NCI-H2171 treated with DMSO at 0.1 percent for 48 hours (cell line): ENCODE data around the gene SLC25A27.

Experiments used
- DNase-seq: peaks from one replicate; lab custom pipeline; 2025; lab: John Stamatoyannopoulos, UW

SLC25A27 gene

DNA sequence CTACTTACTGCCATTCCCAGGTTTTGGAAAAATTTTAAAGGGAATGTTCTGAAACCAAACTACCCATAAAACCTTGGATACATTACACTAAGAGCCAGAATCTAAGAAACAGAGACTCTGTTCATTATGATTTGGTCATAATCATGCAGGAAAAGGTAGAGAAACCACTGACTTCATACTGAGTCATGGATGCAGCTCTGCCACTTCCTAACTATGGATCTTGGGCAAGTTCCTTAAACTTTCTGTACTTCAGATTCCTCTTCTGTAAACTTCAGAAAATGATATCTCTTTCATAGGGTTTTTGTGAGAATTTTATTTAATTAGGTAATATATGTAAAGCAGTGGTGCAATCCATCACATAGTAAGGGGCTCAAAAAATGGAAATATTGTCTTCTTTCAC is 62.4 kb downstream of the SLC25A27 start:
- no peak for DNase-seq

DNA sequence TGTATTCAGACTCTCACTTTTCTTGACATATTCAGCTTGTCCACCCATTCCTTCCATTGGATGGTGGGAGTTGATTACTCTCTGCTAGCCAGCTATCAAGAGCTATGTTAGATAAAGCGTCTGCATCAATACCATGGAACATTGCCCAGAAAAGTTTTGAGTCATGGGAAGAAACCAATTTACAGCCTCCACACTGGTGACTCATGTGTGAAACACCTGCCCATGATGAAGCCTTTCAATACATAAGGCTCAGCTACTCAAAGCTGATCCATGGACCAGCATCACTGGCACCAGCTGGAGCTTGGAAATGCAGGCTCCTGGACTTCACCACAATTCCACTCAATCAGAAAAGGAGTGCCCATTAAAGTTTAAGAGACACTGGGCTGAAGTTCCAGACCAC is 66.3 kb downstream of the SLC25A27 start:
- DNase-seq = no peak

DNA sequence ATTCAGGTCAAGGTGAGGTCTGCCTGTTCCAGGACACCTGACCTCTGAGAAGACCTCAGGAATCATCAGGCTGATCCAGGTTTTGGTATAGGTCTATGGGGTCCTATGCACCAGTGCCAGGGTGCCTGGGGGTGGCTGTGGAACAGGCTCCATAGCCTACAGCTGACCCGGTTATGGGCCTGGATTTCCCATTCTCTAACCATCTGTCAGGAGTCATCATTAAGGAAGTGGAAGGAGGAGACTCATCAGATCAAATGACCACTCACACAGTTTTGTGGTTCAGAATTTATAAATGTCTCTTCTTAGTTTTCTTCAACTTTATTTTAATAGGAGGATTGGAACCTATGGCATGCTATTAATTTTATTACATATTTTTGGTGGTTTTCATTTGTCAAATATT is 67.6 kb downstream of the SLC25A27 start:
- no peak for DNase-seq
